Sigmoid colon (tissue), 7 donors: ENCODE measurements around the gene AKAP17A. TPM values are rescaled to one million over a fixed set of nuclear protein-coding genes. Genes with fewer than 3 reads are reported as not detected.

Source experiments
- DNase-seq: peaks from one replicate; pipeline ENCODE4 v3.0.0-alpha.2; 2019
- H3K27ac ChIP-seq, 4 donors: fragments of 200-600 bp; sonication (generic); one replicate each; pipeline ENCODE4 v1.5.1; 2016 to 2019; ENCODE audit warnings: mild to moderate bottlenecking in 1 of 4
- H3K27me3 ChIP-seq, 3 donors: fragments of 200-600 bp; sonication (generic); one replicate each; pipeline ENCODE4 v1.5.1; 2019; ENCODE audit warnings: mild to moderate bottlenecking in 1 of 3
- H3K36me3 ChIP-seq, 4 donors: fragments of 200-600 bp; sonication (generic); one replicate each; pipeline ENCODE4 v1.5.1; 2016 to 2019
- H3K4me1 ChIP-seq, 4 donors: fragments of 200-600 bp; sonication (generic); one replicate each; pipeline ENCODE4 v1.5.1; 2017 to 2019
- H3K4me3 ChIP-seq, 4 donors: fragments of 200-600 bp; sonication (generic); one replicate each; pipeline ENCODE4 v1.5.1; 2017 to 2019; ENCODE audit warnings: mild to moderate bottlenecking in 2 of 4, moderate library complexity in 1 of 4
- H3K9me3 ChIP-seq, 4 donors: fragments of 200-600 bp in 3 of 4; sonication (generic) in 3 of 4; one replicate each; pipeline versions ENCODE4 v1.5.1 to v1.6.1; 2013 to 2019
- EP300 ChIP-seq, 4 donors: sonication (generic); formaldehyde crosslinking; IDR thresholded peaks; one replicate each; pipeline ENCODE4 v1.6.1; 2017; ENCODE audit warnings: antibody characterized with exemption in 4 of 4
- POLR2A ChIP-seq, 2 donors: fragments of 450-650 bp; IDR thresholded peaks; one replicate each; pipeline ENCODE4 v1.6.1; 2016; ENCODE audit warnings: antibody characterized with exemption in 2 of 2, mild to moderate bottlenecking in 2 of 2, moderate library complexity in 2 of 2
- POLR2AphosphoS5 ChIP-seq, 4 donors: sonication (generic); formaldehyde crosslinking; IDR thresholded peaks; one replicate each; pipeline ENCODE4 v1.6.1; 2017; ENCODE audit warnings: antibody characterized with exemption in 4 of 4
- whole genome bisulfite sequencing, 2 donors: extraction: QIAGEN DNeasy Blood & Tissue Kit; methylation state at CpG; one replicate each; pipeline ENCODE4 v1.1.7; 2013; 5-methylcytosine and 5-hydroxymethylcytosine counted together
- intact Hi-C: fragments of 100-400 bp; cut with DNase I; formaldehyde crosslinking; loops from one replicate; pipeline ENCODE4 v1.15.1; 2023
- polyA plus RNA-seq, 3 donors: library from polyadenylated mRNA; stranded (reverse); fragments of 200-250 nt; gene quantifications; one replicate each; pipeline ENCODE4 v1.2.3, GENCODE V29; 2013
- total RNA-seq, 4 donors: library from RNA; depleted of rRNA; stranded (reverse); fragments of >200 nt; gene quantifications; one replicate each; pipeline ENCODE4 v1.1.0, GENCODE V29; 2016
- TF ChIP-seq, protein P1 (sequence below), 4 experiments: fragments of 450-650 bp in 3 of 4; fragments of 200-600 bp in 1 of 4; IDR thresholded peaks; one replicate each; pipeline ENCODE4 v1.5.1; 2016 to 2019; ENCODE audit warnings: antibody characterized with exemption in 4 of 4, mild to moderate bottlenecking in 3 of 4, moderate library complexity in 2 of 4
- donor health status: healthy with polysubstance abuse.
- donor health status: Bipolar disorder and iron deficiency.
- donor health status: healthy.

AKAP17A gene
- total and polyA plus RNA-seq, 7 donors: 8.4 to 45.1 (median 24.2) TPM

DNA sequence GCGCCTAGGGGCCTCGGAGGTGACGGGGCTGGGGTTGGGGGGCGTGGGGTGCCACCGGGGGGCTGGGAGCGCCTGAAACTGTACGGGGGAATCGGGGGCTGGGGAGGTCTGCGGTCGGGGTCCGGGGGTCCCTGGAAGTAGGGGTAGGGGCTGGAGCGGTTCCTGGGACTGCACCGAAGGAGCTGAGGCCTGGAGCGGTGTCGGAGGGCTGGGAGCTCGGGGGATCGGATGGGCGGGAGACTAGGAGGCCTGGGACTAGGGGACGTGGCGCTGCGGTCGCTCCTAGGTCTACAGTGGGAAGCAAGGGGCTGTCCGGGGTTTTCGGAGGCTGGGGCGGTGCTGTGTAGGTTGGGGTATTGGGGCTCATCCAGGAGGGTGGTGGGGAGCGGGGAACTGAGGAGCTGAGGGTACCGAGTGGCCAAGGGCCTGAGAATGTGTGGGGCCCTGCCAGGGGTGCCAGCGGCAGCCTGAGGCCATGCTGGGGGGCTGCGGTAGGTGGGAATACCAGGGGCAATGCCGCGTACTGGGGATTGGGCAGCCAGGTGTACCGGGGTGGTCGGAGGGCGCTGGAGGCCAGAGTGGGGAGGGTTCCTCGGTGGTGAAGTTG lies 562 bp downstream of the AKAP17A start:
- no peaks in the 10 kb centered on the region for H3K9me3 ChIP-seq
- H3K27ac ChIP-seq: peak overlapping the region; percentile 80 to 89 (median 85)
- H3K4me1 ChIP-seq: peaks cover 0 to 32% (median 23%) of the 10 kb centered on the region in 4 donors
- intact Hi-C loops: loop anchor here (2.0 to 10.0 kb wide), 6 partner anchors 137 to 1207 kb away; partner anchors contain the start of genes DHRSX, PPP2R3B, SLC25A6 and ZBED1
- H3K4me3 ChIP-seq: peak overlapping the region; percentile 79 to 99 (median 90)
- DNase-seq: no peak
- peaks cover 28 to 35% (median 31%) of the 10 kb centered on the region in 4 donors for H3K36me3 ChIP-seq
- TF ChIP-seq POLR2A (IDR thresholded peaks at IDR 0.05): no peak
- TF ChIP-seq, protein P1, sequence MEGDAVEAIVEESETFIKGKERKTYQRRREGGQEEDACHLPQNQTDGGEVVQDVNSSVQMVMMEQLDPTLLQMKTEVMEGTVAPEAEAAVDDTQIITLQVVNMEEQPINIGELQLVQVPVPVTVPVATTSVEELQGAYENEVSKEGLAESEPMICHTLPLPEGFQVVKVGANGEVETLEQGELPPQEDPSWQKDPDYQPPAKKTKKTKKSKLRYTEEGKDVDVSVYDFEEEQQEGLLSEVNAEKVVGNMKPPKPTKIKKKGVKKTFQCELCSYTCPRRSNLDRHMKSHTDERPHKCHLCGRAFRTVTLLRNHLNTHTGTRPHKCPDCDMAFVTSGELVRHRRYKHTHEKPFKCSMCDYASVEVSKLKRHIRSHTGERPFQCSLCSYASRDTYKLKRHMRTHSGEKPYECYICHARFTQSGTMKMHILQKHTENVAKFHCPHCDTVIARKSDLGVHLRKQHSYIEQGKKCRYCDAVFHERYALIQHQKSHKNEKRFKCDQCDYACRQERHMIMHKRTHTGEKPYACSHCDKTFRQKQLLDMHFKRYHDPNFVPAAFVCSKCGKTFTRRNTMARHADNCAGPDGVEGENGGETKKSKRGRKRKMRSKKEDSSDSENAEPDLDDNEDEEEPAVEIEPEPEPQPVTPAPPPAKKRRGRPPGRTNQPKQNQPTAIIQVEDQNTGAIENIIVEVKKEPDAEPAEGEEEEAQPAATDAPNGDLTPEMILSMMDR (IDR thresholded peaks at IDR 0.05): no peak
- TF ChIP-seq POLR2AphosphoS5 (IDR thresholded peaks at IDR 0.05): no peak
- no peak for TF ChIP-seq EP300 (IDR thresholded peaks at IDR 0.05)
- 1% methylated on average over 35 of the region's 35 CpGs for WGBS, 2 donors
- no peaks in the 10 kb centered on the region for H3K27me3 ChIP-seq

DNA sequence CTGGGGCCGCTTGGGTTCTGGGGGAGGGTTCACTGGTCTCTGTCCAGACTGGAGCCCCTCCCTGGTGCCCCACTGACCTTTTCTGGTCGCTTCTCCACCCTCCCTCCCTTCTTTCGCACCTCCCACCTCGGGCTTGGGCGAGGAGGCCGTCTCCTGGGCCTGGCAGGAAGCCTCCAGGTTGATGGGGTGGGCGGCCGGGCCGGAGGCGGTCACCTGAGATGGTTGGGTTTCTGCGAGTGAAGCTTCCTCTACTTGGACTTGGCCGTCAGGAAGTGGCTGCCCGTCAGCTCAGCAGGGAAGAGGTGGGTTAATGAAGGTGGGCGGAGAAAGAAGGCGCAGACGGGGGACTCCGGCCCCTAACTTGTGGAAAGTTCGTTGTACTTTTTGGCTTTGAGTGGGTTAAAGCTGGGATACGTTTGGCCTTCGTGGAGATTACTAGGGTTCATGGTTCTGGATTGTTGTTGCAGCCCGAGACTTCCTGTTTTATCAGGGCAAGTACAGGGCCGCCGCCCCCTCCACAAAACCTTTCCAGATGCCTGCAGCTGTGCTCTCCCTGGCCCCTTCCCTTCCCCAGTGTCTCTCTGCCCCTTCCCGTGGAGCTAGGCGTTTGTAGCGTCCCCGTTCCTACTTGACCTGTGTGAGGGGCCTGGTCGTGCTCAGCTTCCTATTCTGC lies 1.2 kb downstream of the AKAP17A start:
- 1 to 2% methylated on average over 28 of the region's 28 CpGs for WGBS, 2 donors
- no peak for DNase-seq
- peaks cover 0 to 32% (median 23%) of the 10 kb centered on the region in 4 donors for H3K4me1 ChIP-seq
- H3K27me3 ChIP-seq: no peaks in the 10 kb centered on the region
- intact Hi-C loops: loop anchor here (5.0 to 10.0 kb wide), 5 partner anchors 200 to 1208 kb away; partner anchors contain the start of genes DHRSX, PPP2R3B, SLC25A6 and ZBED1
- TF ChIP-seq EP300 (IDR thresholded peaks at IDR 0.05) (no peak), POLR2A (IDR thresholded peaks at IDR 0.05) (no peak), POLR2AphosphoS5 (IDR thresholded peaks at IDR 0.05) (no peak)
- TF ChIP-seq, protein P1 (IDR thresholded peaks at IDR 0.05): no peak
- peaks cover 29 to 42% (median 36%) of the 10 kb centered on the region in 4 donors for H3K36me3 ChIP-seq
- peak overlapping the region; percentile 80 to 89 (median 85) for H3K27ac ChIP-seq
- peak overlapping the region; percentile 79 to 99 (median 90) for H3K4me3 ChIP-seq
- H3K9me3 ChIP-seq: no peaks in the 10 kb centered on the region

DNA sequence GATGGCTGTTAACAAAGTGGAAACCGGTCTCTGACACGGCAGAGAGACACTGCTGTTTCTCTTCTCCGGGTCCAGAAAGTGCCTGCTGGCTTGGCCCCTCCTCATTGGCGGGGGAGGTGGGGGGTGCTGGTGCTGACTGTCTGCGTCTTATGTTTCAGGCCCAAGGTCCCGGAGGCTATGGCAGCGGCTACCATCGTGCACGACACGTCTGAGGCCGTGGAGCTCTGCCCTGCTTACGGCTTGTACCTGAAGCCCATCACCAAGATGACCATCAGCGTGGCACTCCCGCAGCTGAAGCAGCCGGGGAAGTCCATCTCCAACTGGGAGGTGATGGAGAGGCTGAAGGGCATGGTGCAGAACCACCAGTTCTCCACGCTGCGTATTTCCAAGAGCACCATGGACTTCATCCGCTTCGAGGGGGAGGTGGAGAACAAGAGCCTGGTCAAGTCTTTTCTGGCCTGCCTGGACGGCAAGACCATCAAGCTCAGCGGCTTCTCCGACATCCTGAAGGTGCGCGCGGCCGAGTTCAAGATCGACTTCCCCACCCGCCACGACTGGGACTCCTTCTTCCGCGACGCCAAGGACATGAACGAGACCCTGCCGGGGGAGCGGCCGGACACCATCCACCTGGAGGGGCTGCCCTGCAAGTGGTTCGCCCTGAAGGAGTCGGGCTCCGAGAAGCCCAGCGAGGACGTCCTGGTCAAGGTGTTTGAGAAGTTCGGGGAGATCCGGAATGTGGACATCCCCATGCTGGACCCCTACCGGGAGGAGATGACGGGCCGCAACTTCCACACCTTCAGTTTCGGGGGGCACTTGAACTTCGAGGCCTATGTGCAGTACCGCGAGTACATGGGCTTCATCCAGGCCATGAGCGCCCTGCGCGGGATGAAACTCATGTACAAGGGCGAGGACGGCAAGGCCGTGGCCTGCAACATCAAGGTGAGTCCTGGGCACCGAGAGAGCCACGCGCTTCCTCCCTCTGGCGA lies 2.2 kb downstream of the AKAP17A start:
- H3K9me3 ChIP-seq: no peaks in the 10 kb centered on the region
- 89 to 91% methylated on average over 60 of the region's 60 CpGs for WGBS, 2 donors
- TF ChIP-seq EP300 (IDR thresholded peaks at IDR 0.05): no peak
- TF ChIP-seq, protein P1 (IDR thresholded peaks at IDR 0.05): no peak
- TF ChIP-seq POLR2A (IDR thresholded peaks at IDR 0.05): no peak
- no peak overlapping the region for H3K27ac ChIP-seq
- H3K27me3 ChIP-seq: no peaks in the 10 kb centered on the region
- H3K4me1 ChIP-seq: peaks cover 0 to 32% (median 23%) of the 10 kb centered on the region in 4 donors
- DNase-seq: no peak
- intact Hi-C loops: loop anchor here (5.0 to 10.0 kb wide), 5 partner anchors 201 to 1209 kb away; partner anchors contain the start of genes DHRSX, PPP2R3B, SLC25A6 and ZBED1
- peaks cover 29 to 51% (median 40%) of the 10 kb centered on the region in 4 donors for H3K36me3 ChIP-seq
- peak overlapping the region in 3 of 4 donors; percentile 79 to 99 (median 89) for H3K4me3 ChIP-seq

DNA sequence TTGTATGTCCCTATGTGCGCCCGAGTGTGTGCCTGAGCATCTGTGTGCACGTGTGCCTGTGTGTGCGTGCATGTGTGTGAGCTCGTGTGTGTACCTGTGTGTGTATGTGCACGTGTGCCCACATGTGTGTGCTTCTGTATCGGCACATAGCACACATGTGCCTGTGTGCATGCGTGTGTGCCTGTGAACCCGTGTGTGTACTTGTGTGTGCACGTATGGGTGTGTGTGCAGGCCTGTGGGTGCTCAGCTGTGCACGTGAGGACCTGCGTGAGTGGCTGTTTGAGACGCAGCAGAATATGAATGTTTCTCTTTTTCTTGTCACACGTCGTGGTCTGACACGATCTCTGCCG lies 4.3 kb downstream of the AKAP17A start:
- Histone ChIP-seq H3K4me1 (peaks cover 0 to 32% (median 23%) of the 10 kb centered on the region in 4 donors), H3K27me3 (no peaks in the 10 kb centered on the region), H3K27ac (no peak overlapping the region), H3K4me3 (no peak overlapping the region), H3K36me3 (peaks cover 47 to 72% (median 59%) of the 10 kb centered on the region in 4 donors), H3K9me3 (no peaks in the 10 kb centered on the region)
- 93 to 94% methylated on average over 17 of the region's 17 CpGs for WGBS, 2 donors
- DNase-seq: no peak
- TF ChIP-seq, protein P1 (IDR thresholded peaks at IDR 0.05): no peak
- TF ChIP-seq POLR2A (IDR thresholded peaks at IDR 0.05): no peak
- no peak for TF ChIP-seq POLR2AphosphoS5 (IDR thresholded peaks at IDR 0.05)
- no peak for TF ChIP-seq EP300 (IDR thresholded peaks at IDR 0.05)
- intact Hi-C loops: loop anchor here (10.0 kb wide), 3 partner anchors 601 to 1211 kb away; partner anchors contain the start of gene PPP2R3B
